ENCODE measurements around the gene DSE. TPM values are rescaled to one million over a fixed set of nuclear protein-coding genes. Genes with fewer than 3 reads are reported as not detected.
"Not testable (repeated sequence)": the region's sequence is repeated elsewhere in the genome, so short reads cannot be mapped to it uniquely, and the experiment has no call there.

The DSE gene
- total RNA-seq, 1 donor from 2014 or later = 26.5 TPM

- Mint-ChIP-seq H3K27ac (ENCODE audit: unreplicated experiment) (no peak overlapping the region), H3K4me1 (ENCODE audit: unreplicated experiment) (peaks cover 10% of the 10 kb centered on the region), H3K4me3 (ENCODE audit: unreplicated experiment) (no peak overlapping the region), H3K9me3 (ENCODE audit: unreplicated experiment) (no peaks in the 10 kb centered on the region), H3K27me3 (ENCODE audit: unreplicated experiment) (no peaks in the 10 kb centered on the region), H3K36me3 (ENCODE audit: low read depth, unreplicated experiment) (no peaks in the 10 kb centered on the region)
- DNase-seq (ENCODE audit: low spot score) = no peak
- no peak for TF ChIP-seq CTCF (IDR thresholded peaks at IDR 0.05; ENCODE audit: unreplicated experiment)
Observed at GRCh38 chr6:116327803-116328527, 42.8 kb upstream of the DSE start.

- TF ChIP-seq CTCF (IDR thresholded peaks at IDR 0.05; ENCODE audit: unreplicated experiment) = no peak
- Mint-ChIP-seq H3K27me3 (ENCODE audit: unreplicated experiment) (no peaks in the 10 kb centered on the region), H3K36me3 (ENCODE audit: low read depth, unreplicated experiment) (no peaks in the 10 kb centered on the region), H3K9me3 (ENCODE audit: unreplicated experiment) (no peaks in the 10 kb centered on the region), H3K27ac (ENCODE audit: unreplicated experiment) (no peak overlapping the region), H3K4me1 (ENCODE audit: unreplicated experiment) (peaks cover 10% of the 10 kb centered on the region), H3K4me3 (ENCODE audit: unreplicated experiment) (no peak overlapping the region)
- no peak for DNase-seq (ENCODE audit: low spot score)
Observed at GRCh38 chr6:116328528-116328903, 42.2 kb upstream of the DSE start.

GRCh38 chr6:116329156-116329555, 41.6 kb upstream of the DSE start:
- TF ChIP-seq CTCF (IDR thresholded peaks at IDR 0.05; ENCODE audit: unreplicated experiment) = no peak
- Mint-ChIP-seq H3K4me1 (ENCODE audit: unreplicated experiment) (peaks cover 10% of the 10 kb centered on the region), H3K27me3 (ENCODE audit: unreplicated experiment) (no peaks in the 10 kb centered on the region), H3K27ac (ENCODE audit: unreplicated experiment) (no peak overlapping the region), H3K9me3 (ENCODE audit: unreplicated experiment) (no peaks in the 10 kb centered on the region), H3K4me3 (ENCODE audit: unreplicated experiment) (no peak overlapping the region), H3K36me3 (ENCODE audit: low read depth, unreplicated experiment) (no peaks in the 10 kb centered on the region)
- no peak for DNase-seq (ENCODE audit: low spot score)

GRCh38 chr6:116330511-116330910, 40.2 kb upstream of the DSE start:
- DNase-seq (ENCODE audit: low spot score) = no peak
- Mint-ChIP-seq H3K4me1 (ENCODE audit: unreplicated experiment) (peaks cover 10% of the 10 kb centered on the region), H3K27me3 (ENCODE audit: unreplicated experiment) (no peaks in the 10 kb centered on the region), H3K9me3 (ENCODE audit: unreplicated experiment) (no peaks in the 10 kb centered on the region), H3K36me3 (ENCODE audit: low read depth, unreplicated experiment) (no peaks in the 10 kb centered on the region), H3K27ac (ENCODE audit: unreplicated experiment) (no peak overlapping the region), H3K4me3 (ENCODE audit: unreplicated experiment) (no peak overlapping the region)
- no peak for TF ChIP-seq CTCF (IDR thresholded peaks at IDR 0.05; ENCODE audit: unreplicated experiment)

- H3K36me3 Mint-ChIP-seq (ENCODE audit: low read depth, unreplicated experiment) = no peaks in the 10 kb centered on the region
- TF ChIP-seq CTCF (IDR thresholded peaks at IDR 0.05; ENCODE audit: unreplicated experiment) = no peak
Observed at GRCh38 chr6:116332096-116332495, 38.7 kb upstream of the DSE start.

GRCh38 chr6:116334638-116335409, 35.9 kb upstream of the DSE start:
- H3K4me3 Mint-ChIP-seq (ENCODE audit: unreplicated experiment); H3K36me3 Mint-ChIP-seq (ENCODE audit: low read depth, unreplicated experiment); H3K9me3 Mint-ChIP-seq (ENCODE audit: unreplicated experiment); H3K4me1 Mint-ChIP-seq (ENCODE audit: unreplicated experiment); H3K27ac Mint-ChIP-seq (ENCODE audit: unreplicated experiment); DNase-seq (ENCODE audit: low spot score); H3K27me3 Mint-ChIP-seq (ENCODE audit: unreplicated experiment): not testable (repeated sequence)

More at GRCh38 chr6:116332096-116332495, 38.7 kb upstream of the DSE start:
- peaks cover 2% of the 10 kb centered on the region for H3K27me3 Mint-ChIP-seq (ENCODE audit: unreplicated experiment)
- no peaks in the 10 kb centered on the region for H3K9me3 Mint-ChIP-seq (ENCODE audit: unreplicated experiment)
- H3K27ac Mint-ChIP-seq (ENCODE audit: unreplicated experiment) = no peak overlapping the region
- no peak overlapping the region for H3K4me3 Mint-ChIP-seq (ENCODE audit: unreplicated experiment)
- H3K4me1 Mint-ChIP-seq (ENCODE audit: unreplicated experiment) = peaks cover 10% of the 10 kb centered on the region
- no peak for DNase-seq (ENCODE audit: low spot score)
